GM19351 (cell line): ENCODE measurements around the gene TMEM108.

Experiments
- ATAC-seq: cut with Tn5 transposase; IDR thresholded peaks from one replicate; pipeline ENCODE4 v1.9.1; 2021; ENCODE audit warnings: mild to moderate bottlenecking, moderate library complexity; ENCODE audit not compliant: unreplicated experiment

TMEM108 gene

GRCh38 chr3:133301731-133302130 is 263.5 kb downstream of the TMEM108 start:
- ATAC-seq: no peak

- ATAC-seq: no peak
These were observed 265.2 kb downstream of the TMEM108 start for GRCh38 chr3:133303430-133303829.

- no peak for ATAC-seq
These were observed 279.7 kb downstream of the TMEM108 start for GRCh38 chr3:133317866-133318265.

GRCh38 chr3:133328373-133328772 is 290.2 kb downstream of the TMEM108 start:
- ATAC-seq: no peak

GRCh38 chr3:133329626-133330025 is 291.4 kb downstream of the TMEM108 start:
- ATAC-seq: no peak

GRCh38 chr3:133330065-133330464 is 291.9 kb downstream of the TMEM108 start:
- ATAC-seq: no peak

- no peak for ATAC-seq
These were observed 292.3 kb downstream of the TMEM108 start for GRCh38 chr3:133330522-133330921.

GRCh38 chr3:133354721-133355120 is 316.5 kb downstream of the TMEM108 start:
- no peak for ATAC-seq

GRCh38 chr3:133360476-133360875 is 322.3 kb downstream of the TMEM108 start:
- no peak for ATAC-seq

- no peak for ATAC-seq
These were observed 322.8 kb downstream of the TMEM108 start for GRCh38 chr3:133361011-133361410.

- ATAC-seq: no peak
These were observed 323.2 kb downstream of the TMEM108 start for GRCh38 chr3:133361435-133361834.

- no peak for ATAC-seq
These were observed 324.3 kb downstream of the TMEM108 start for GRCh38 chr3:133362539-133362938.

GRCh38 chr3:133364704-133365103 is 326.5 kb downstream of the TMEM108 start:
- no peak for ATAC-seq

- ATAC-seq: no peak
These were observed 328.7 kb downstream of the TMEM108 start for GRCh38 chr3:133366921-133367320.

- ATAC-seq: no peak
These were observed 329.2 kb downstream of the TMEM108 start for GRCh38 chr3:133367403-133367802.

GRCh38 chr3:133367956-133368355 is 329.8 kb downstream of the TMEM108 start:
- ATAC-seq: no peak

- ATAC-seq: no peak
These were observed 330.3 kb downstream of the TMEM108 start for GRCh38 chr3:133368371-133369067.

- ATAC-seq: no peak
These were observed 330.9 kb downstream of the TMEM108 start for GRCh38 chr3:133369068-133369440.

- ATAC-seq: no peak
These were observed 333.0 kb downstream of the TMEM108 start for GRCh38 chr3:133371181-133371580.

- ATAC-seq: no peak
These were observed 333.5 kb downstream of the TMEM108 start for GRCh38 chr3:133371676-133372075.

GRCh38 chr3:133374708-133375402 is 336.7 kb downstream of the TMEM108 start:
- no peak for ATAC-seq

- ATAC-seq: no peak
These were observed 337.2 kb downstream of the TMEM108 start for GRCh38 chr3:133375403-133375745.

- ATAC-seq: no peak
These were observed 338.6 kb downstream of the TMEM108 start for GRCh38 chr3:133376810-133377209.
